SK-N-SH (cell line): ENCODE results near the gene PAX2. TPM values are rescaled to one million over a fixed set of nuclear protein-coding genes. Genes with fewer than 3 reads are reported as not detected.

Experiments
- CTCF ChIA-PET: fragments of 300-600, 350-600 bp; formaldehyde crosslinking; extraction: SDS; loops from one replicate; lab custom pipeline; 2021; lab: Yijun Ruan, JAX
- POLR2A ChIA-PET: fragments of 350-600 bp; sonication (Branson Sonifier 250); formaldehyde crosslinking; extraction: SDS; loops from one replicate; lab custom pipeline; 2020; ENCODE audit warnings: antibody characterized with exemption, inconsistent platforms; lab: Yijun Ruan, JAX
- DNase-seq: peaks from one replicate; pipeline ENCODE4 v3.0.0; 2012
- H2AFZ ChIP-seq: fragments of 200-600 bp; sonication (generic); 2 replicates; pipeline ENCODE4 v1.8.1; 2016; ENCODE audit warnings: antibody characterized with exemption, mild to moderate bottlenecking, low read depth
- H3F3A ChIP-seq: fragments of 200-600 bp; sonication (generic); replicated peaks from 2 replicates; pipeline ENCODE3; 2016; ENCODE audit warnings: antibody characterized with exemption, mild to moderate bottlenecking; ENCODE audit not compliant: insufficient read depth
- H3K27ac ChIP-seq, 2 experiments: fragments of 200-500 bp in 1 of 2; fragments of 200-600 bp in 1 of 2; sonication (Bioruptor generic) in 1 of 2; sonication (generic), shearing (Covaris generic) in 1 of 2; 2 replicates each; pipeline versions ENCODE4 v1.5.1 to v1.6.1; 2014 to 2016; ENCODE audit warnings: low read depth in 2 of 2, inconsistent platforms in 1 of 2, low read length in 1 of 2, mild to moderate bottlenecking in 1 of 2, mixed read lengths in 1 of 2
- H3K27me3 ChIP-seq: fragments of 200-600 bp; sonication (generic), shearing (Covaris generic); 2 replicates; pipeline ENCODE4 v1.6.1; 2016; ENCODE audit warnings: mixed run types; ENCODE audit not compliant: insufficient read depth
- H3K36me3 ChIP-seq, 2 experiments: fragments of 200-500 bp in 1 of 2; fragments of 200-600 bp in 1 of 2; sonication (Bioruptor generic) in 1 of 2; sonication (generic) in 1 of 2; replicated peaks in 1 of 2; 2 replicates each; pipeline versions ENCODE3 to v1.5.1; 2014 to 2016; ENCODE audit warnings: low read length in 1 of 2, mild to moderate bottlenecking in 1 of 2; ENCODE audit not compliant: insufficient read depth in 2 of 2, control insufficient read depth in 1 of 2
- H3K4me1 ChIP-seq, 2 experiments: fragments of 200-500 bp in 1 of 2; fragments of 200-600 bp in 1 of 2; sonication (Bioruptor generic) in 1 of 2; sonication (generic), shearing (Covaris generic) in 1 of 2; 2 replicates each; pipeline versions ENCODE4 v1.5.1 to v1.6.1; 2014 to 2016; ENCODE audit warnings: low read depth in 1 of 2, low read length in 1 of 2, mixed run types in 1 of 2; ENCODE audit not compliant: insufficient read depth in 2 of 2, control insufficient read depth in 1 of 2
- H3K4me2 ChIP-seq: fragments of 200-600 bp; sonication (generic), shearing (Covaris generic); 2 replicates; pipeline ENCODE4 v1.6.1; 2017; ENCODE audit warnings: mixed run types
- H3K4me3 ChIP-seq, 2 experiments: fragments of 200-500 bp in 1 of 2; fragments of 200-600 bp in 1 of 2; sonication (Bioruptor generic) in 1 of 2; sonication (generic), shearing (Covaris generic) in 1 of 2; 2 replicates each; pipeline versions ENCODE4 v1.5.1 to v1.8.1; 2014 to 2016; ENCODE audit warnings: low read depth in 2 of 2, inconsistent platforms in 1 of 2, low read length in 1 of 2, mild to moderate bottlenecking in 1 of 2, mixed read lengths in 1 of 2, moderate library complexity in 1 of 2
- H3K79me2 ChIP-seq: fragments of 200-600 bp; sonication (generic); 2 replicates; pipeline ENCODE4 v1.8.1; 2017; ENCODE audit warnings: mild to moderate bottlenecking; ENCODE audit not compliant: insufficient read depth
- H3K9ac ChIP-seq: fragments of 200-600 bp; sonication (generic); 2 replicates; pipeline ENCODE4 v1.6.1; 2017; ENCODE audit warnings: mixed run types
- H3K9me2 ChIP-seq: fragments of 200-600 bp; sonication (generic); 2 replicates; pipeline ENCODE4 v1.6.1; 2017; ENCODE audit warnings: mixed run types
- H3K9me3 ChIP-seq: fragments of 200-600 bp; sonication (generic); 2 replicates; pipeline ENCODE4 v1.6.1; 2017; ENCODE audit warnings: mixed run types, mild to moderate bottlenecking, moderate library complexity
- H4K20me1 ChIP-seq: fragments of 200-600 bp; sonication (generic); 2 replicates; pipeline ENCODE4 v1.6.1; 2017; ENCODE audit warnings: mild to moderate bottlenecking, mixed run types; ENCODE audit not compliant: insufficient read depth
- CHD2 ChIP-seq: fragments of 150-350 bp; IDR thresholded peaks from 2 replicates; pipeline ENCODE4 v1.6.1; 2018; ENCODE audit warnings: low read length; ENCODE audit not compliant: partially characterized antibody
- ELF1 ChIP-seq: IDR thresholded peaks from 2 replicates; pipeline ENCODE4 v1.4.0; 2012
- EP300 ChIP-seq, 2 experiments: IDR thresholded peaks; 2 replicates each; pipeline versions ENCODE4 v1.4.0 to v1.6.1; 2012; ENCODE audit warnings: borderline replicate concordance in 1 of 2, low read depth in 1 of 2, low read length in 1 of 2
- EZH2phosphoT487 ChIP-seq: fragments of 200-600 bp; sonication (generic); IDR thresholded peaks from 2 replicates; pipeline ENCODE4 v1.6.1; 2017; ENCODE audit warnings: low read depth, mixed run types, mild to moderate bottlenecking, antibody characterized with exemption, moderate library complexity, borderline replicate concordance
- FOXJ3 ChIP-seq: sonication (generic); formaldehyde crosslinking; IDR thresholded peaks from 2 replicates; pipeline ENCODE4 v1.5.1; 2020; ENCODE audit warnings: mild to moderate bottlenecking, missing genetic modification reagents
- FOXM1 ChIP-seq: IDR thresholded peaks from 2 replicates; pipeline ENCODE4 v1.4.0; 2012; ENCODE audit warnings: low read depth, mild to moderate bottlenecking
- NFIC ChIP-seq: IDR thresholded peaks from 2 replicates; pipeline ENCODE4 v1.4.0; 2012; ENCODE audit warnings: borderline replicate concordance
- NRF1 ChIP-seq: IDR thresholded peaks from 2 replicates; pipeline ENCODE4 v1.6.1; 2012; ENCODE audit warnings: low read depth, mild to moderate bottlenecking, low read length
- POLR2AphosphoS5 ChIP-seq: IDR thresholded peaks from 2 replicates; pipeline ENCODE4 v1.6.1; 2012; ENCODE audit warnings: low read depth, low read length
- RAD21 ChIP-seq: IDR thresholded peaks from 2 replicates; pipeline ENCODE4 v1.6.1; 2012; ENCODE audit warnings: mild to moderate bottlenecking, low read length
- RFX5 ChIP-seq: IDR thresholded peaks from 2 replicates; pipeline ENCODE4 v1.6.1; 2012; ENCODE audit warnings: mild to moderate bottlenecking, improper control_type of control experiment, low read length
- SIN3A ChIP-seq: IDR thresholded peaks from 2 replicates; pipeline ENCODE4 v1.6.1; 2012; ENCODE audit warnings: low read depth, mild to moderate bottlenecking, low read length, moderate library complexity, borderline replicate concordance
- TCF12 ChIP-seq: IDR thresholded peaks from 2 replicates; pipeline ENCODE4 v1.4.0; 2012
- TEAD4 ChIP-seq: IDR thresholded peaks from 2 replicates; pipeline ENCODE4 v1.4.0; 2012; ENCODE audit warnings: mild to moderate bottlenecking, borderline replicate concordance; ENCODE audit not compliant: insufficient read depth
- YY1 ChIP-seq: IDR thresholded peaks from 2 replicates; pipeline ENCODE4 v1.4.0; 2012; ENCODE audit warnings: low read depth, mild to moderate bottlenecking
- WGBS: methylation state at CpG from one replicate; pipeline ENCODE4 v1.1.6; 2017; ENCODE audit warnings: low lambda C conversion rate; 5-methylcytosine and 5-hydroxymethylcytosine counted together
- polyA plus RNA-seq, 3 experiments: library from polyadenylated mRNA; depleted of rRNA; stranded (reverse); fragments of >200 nt; gene quantifications; 2 replicates each; pipeline ENCODE4 v1.2.3, GENCODE V29; 2012
- TF ChIP-seq, protein P1 (sequence below): IDR thresholded peaks from 2 replicates; pipeline ENCODE4 v1.4.0; 2012; ENCODE audit warnings: low read depth, borderline replicate concordance
- TF ChIP-seq, protein P2 (sequence below): fragments of 150-350 bp; IDR thresholded peaks from 2 replicates; pipeline ENCODE4 v1.6.1; 2017; ENCODE audit warnings: antibody characterized with exemption, low read length, low read depth, borderline replicate concordance
- TF ChIP-seq, protein P3 (sequence below): fragments of 150-350 bp; IDR thresholded peaks from 2 replicates; pipeline ENCODE4 v1.6.1; 2016; ENCODE audit warnings: mild to moderate bottlenecking, low read depth, low read length
- TF ChIP-seq, protein P4 (sequence below): IDR thresholded peaks from 2 replicates; pipeline ENCODE4 v1.4.0; 2012; ENCODE audit warnings: low read depth, borderline replicate concordance

Gene PAX2
- polyA plus RNA-seq, 1 of the 3 experiments (the other 2 are of a cell fraction): not detected

DNA sequence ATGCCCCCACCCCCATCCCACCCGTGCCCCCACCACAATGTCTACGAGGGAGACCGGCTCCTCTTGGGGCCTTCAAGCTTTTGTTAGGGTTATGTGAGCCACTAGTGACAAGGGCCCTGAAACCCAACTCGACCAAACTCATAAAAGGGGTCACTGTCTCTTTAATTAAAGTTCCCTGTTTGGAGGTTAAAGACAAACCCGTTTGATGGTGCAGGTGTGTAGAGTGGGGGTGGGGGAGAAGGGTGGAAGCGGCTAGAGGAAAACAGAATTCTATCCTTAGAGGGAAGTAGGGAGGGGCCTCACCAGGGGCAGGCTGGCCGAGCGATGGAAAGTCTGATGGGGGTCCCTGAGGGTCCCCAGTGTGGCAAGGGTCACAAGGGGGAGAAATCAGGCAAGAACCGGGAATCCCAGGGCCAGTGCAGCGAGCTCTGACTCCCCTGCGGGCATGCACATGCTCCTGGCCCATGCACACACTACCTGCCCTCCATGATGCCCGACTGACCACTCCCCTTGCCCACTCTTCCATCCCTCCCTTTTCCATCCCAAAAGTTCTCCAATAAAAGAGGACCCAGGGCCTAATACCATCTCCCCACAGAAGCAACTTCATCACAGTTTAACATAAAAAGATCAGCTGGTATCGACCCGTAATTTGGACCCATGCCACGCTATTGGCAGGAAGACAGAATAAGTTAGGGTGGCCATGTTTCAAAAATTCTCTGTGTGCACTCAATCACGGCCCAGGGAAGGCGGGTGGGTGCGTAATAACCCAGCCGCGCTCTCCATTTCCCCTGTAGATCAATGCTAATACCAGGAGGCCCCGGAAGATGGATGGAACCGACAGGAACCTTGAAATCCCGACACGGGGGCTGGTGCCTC lies 131.4 kb downstream of the PAX2 start:
- no peak overlapping the region for H3K4me2 ChIP-seq
- peaks cover 0 to 16% of the 10 kb centered on the region in 2 experiments; a peak in 3 of 4 replicates for H3K4me1 ChIP-seq
- DNase-seq: no peak
- no peaks in the 10 kb centered on the region for H3K27me3 ChIP-seq
- no peaks in the 10 kb centered on the region for H3K9me3 ChIP-seq
- no peak overlapping the region for H3K27ac ChIP-seq
- H3F3A ChIP-seq: peaks cover 3% of the 10 kb centered on the region
- no peak overlapping the region for H2AFZ ChIP-seq
- H4K20me1 ChIP-seq: no peaks in the 10 kb centered on the region
- ChIA-PET CTCF (interaction anchor here (0.6 to 15.7 kb wide), 13 partner anchors 12 to 395 kb away, joined by 3 to 267 read pairs (median 11); partner anchors contain the start of gene PAX2), POLR2A (no interaction called here)
- no peaks in the 10 kb centered on the region for H3K9me2 ChIP-seq
- H3K36me3 ChIP-seq: no peaks in the 10 kb centered on the region
- no peak for TF ChIP-seq TCF12
- TF ChIP-seq NRF1: no peak
- no peak for TF ChIP-seq RFX5
- TF ChIP-seq NFIC: no peak
- no peak for TF ChIP-seq ELF1
- H3K4me3 ChIP-seq: no peak overlapping the region
- no peak overlapping the region for H3K9ac ChIP-seq
- no peaks in the 10 kb centered on the region for H3K79me2 ChIP-seq
- 76% methylated on average over 24 of the region's 24 CpGs for WGBS

DNA sequence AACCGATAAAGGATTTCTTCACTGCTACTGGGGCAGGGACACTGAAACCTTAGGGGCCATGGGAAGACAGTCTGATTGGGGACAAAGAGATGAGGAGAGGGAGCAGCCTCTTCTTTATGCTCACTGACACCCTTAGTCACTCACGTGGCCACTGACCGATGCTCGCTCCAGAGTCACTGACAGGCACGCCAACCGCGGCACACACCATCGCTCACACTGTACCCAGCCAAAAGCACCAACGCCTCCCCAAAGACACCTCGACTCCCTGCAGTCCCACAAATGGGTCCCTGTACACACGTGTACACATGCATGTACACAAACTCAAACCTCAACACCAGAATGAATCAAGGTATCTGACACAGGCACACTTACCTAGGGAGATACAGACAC lies 132.1 kb downstream of the PAX2 start:
- WGBS: 79% methylated on average over 8 of the region's 11 CpGs
- TF ChIP-seq ELF1 (no peak), TEAD4 (no peak), EZH2phosphoT487 (no peak), RAD21 (no peak), RFX5 (no peak), SIN3A (no peak), NFIC (no peak), FOXJ3 (no peak), POLR2AphosphoS5 (no peak), FOXM1 (no peak), YY1 (no peak), CHD2 (no peak), EP300 (IDR thresholded peaks at IDR 0.05; ENCODE audit: borderline replicate concordance in 1 of 2, low read depth in 1 of 2, low read length in 1 of 2) (no peak)
- TF ChIP-seq, protein P1, sequence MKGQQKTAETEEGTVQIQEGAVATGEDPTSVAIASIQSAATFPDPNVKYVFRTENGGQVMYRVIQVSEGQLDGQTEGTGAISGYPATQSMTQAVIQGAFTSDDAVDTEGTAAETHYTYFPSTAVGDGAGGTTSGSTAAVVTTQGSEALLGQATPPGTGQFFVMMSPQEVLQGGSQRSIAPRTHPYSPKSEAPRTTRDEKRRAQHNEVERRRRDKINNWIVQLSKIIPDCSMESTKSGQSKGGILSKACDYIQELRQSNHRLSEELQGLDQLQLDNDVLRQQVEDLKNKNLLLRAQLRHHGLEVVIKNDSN: no peak
- TF ChIP-seq, protein P2, sequence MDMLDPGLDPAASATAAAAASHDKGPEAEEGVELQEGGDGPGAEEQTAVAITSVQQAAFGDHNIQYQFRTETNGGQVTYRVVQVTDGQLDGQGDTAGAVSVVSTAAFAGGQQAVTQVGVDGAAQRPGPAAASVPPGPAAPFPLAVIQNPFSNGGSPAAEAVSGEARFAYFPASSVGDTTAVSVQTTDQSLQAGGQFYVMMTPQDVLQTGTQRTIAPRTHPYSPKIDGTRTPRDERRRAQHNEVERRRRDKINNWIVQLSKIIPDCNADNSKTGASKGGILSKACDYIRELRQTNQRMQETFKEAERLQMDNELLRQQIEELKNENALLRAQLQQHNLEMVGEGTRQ: no peak
- TF ChIP-seq, protein P3, sequence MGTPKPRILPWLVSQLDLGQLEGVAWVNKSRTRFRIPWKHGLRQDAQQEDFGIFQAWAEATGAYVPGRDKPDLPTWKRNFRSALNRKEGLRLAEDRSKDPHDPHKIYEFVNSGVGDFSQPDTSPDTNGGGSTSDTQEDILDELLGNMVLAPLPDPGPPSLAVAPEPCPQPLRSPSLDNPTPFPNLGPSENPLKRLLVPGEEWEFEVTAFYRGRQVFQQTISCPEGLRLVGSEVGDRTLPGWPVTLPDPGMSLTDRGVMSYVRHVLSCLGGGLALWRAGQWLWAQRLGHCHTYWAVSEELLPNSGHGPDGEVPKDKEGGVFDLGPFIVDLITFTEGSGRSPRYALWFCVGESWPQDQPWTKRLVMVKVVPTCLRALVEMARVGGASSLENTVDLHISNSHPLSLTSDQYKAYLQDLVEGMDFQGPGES: no peak
- TF ChIP-seq, protein P4, sequence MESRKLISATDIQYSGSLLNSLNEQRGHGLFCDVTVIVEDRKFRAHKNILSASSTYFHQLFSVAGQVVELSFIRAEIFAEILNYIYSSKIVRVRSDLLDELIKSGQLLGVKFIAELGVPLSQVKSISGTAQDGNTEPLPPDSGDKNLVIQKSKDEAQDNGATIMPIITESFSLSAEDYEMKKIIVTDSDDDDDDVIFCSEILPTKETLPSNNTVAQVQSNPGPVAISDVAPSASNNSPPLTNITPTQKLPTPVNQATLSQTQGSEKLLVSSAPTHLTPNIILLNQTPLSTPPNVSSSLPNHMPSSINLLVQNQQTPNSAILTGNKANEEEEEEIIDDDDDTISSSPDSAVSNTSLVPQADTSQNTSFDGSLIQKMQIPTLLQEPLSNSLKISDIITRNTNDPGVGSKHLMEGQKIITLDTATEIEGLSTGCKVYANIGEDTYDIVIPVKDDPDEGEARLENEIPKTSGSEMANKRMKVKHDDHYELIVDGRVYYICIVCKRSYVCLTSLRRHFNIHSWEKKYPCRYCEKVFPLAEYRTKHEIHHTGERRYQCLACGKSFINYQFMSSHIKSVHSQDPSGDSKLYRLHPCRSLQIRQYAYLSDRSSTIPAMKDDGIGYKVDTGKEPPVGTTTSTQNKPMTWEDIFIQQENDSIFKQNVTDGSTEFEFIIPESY: no peak
- TF ChIP-seq, all 33 proteins: peak for 0

More for the DNA sequence above, 132.1 kb downstream of the PAX2 start:
- no peaks in the 10 kb centered on the region for H3K9me3 ChIP-seq
- H3K36me3 ChIP-seq: no peaks in the 10 kb centered on the region
- H3K4me2 ChIP-seq: no peak overlapping the region
- POLR2A ChIA-PET: no interaction called here
- H3K79me2 ChIP-seq: no peaks in the 10 kb centered on the region
- no peak overlapping the region for H3K4me3 ChIP-seq
- no peak for DNase-seq
- CTCF ChIA-PET: interaction anchor here (0.6 to 15.7 kb wide), 18 partner anchors 11 to 396 kb away, joined by 3 to 267 read pairs (median 10); partner anchors contain the start of gene PAX2
- H3K9ac ChIP-seq: no peak overlapping the region
- H3K27ac ChIP-seq: no peak overlapping the region
- no peak overlapping the region for H2AFZ ChIP-seq
- no peaks in the 10 kb centered on the region for H4K20me1 ChIP-seq
- no peaks in the 10 kb centered on the region for H3K9me2 ChIP-seq
- peaks cover 3% of the 10 kb centered on the region for H3F3A ChIP-seq
- H3K4me1 ChIP-seq: peaks cover 0 to 22% of the 10 kb centered on the region in 2 experiments; a peak in 3 of 4 replicates
- no peaks in the 10 kb centered on the region for H3K27me3 ChIP-seq
